ENCODE measurements around the gene EPS8L1. TPM values are rescaled to one million over a fixed set of nuclear protein-coding genes. Genes with fewer than 3 reads are reported as not detected.
"Not testable (repeated sequence)": the region's sequence is repeated elsewhere in the genome, so short reads cannot be mapped to it uniquely, and the experiment has no call there.

EPS8L1 gene
- total RNA-seq, 1 donor from 2014 or later = 180 TPM

GRCh38 chr19:55050749-55051532 is 24.7 kb upstream of the EPS8L1 start:
- peaks cover 0 to 53% of the 10 kb centered on the region in 2 donors for H3K36me3 ChIP-seq
- no peak overlapping the region for H3K27ac ChIP-seq
- H3K4me1 ChIP-seq = no peaks in the 10 kb centered on the region
- H3K4me3 ChIP-seq = no peak overlapping the region
- DNase-seq (ENCODE audit: extremely low spot score in 2 of 2) = no peak
- no peaks in the 10 kb centered on the region for H3K9me3 ChIP-seq
- intact Hi-C loops (cut with DNase I) = no loop called here
- H3K27me3 ChIP-seq = no peaks in the 10 kb centered on the region
- TF ChIP-seq POLR2AphosphoS5 (IDR thresholded peaks at IDR 0.05; ENCODE audit: insufficient read depth in 1 of 2, low read depth in 1 of 2) (no peak), CTCF (IDR thresholded peaks at IDR 0.05) (no peak), POLR2A (IDR thresholded peaks at IDR 0.05) (no peak)

- H3K9me3 ChIP-seq = no peaks in the 10 kb centered on the region
Measured at GRCh38 chr19:55053735-55054134, 21.9 kb upstream of the EPS8L1 start.

GRCh38 chr19:55056827-55057226 is 18.8 kb upstream of the EPS8L1 start:
- Histone ChIP-seq H3K27me3 (no peaks in the 10 kb centered on the region), H3K9me3 (no peaks in the 10 kb centered on the region), H3K4me3 (no peak overlapping the region), H3K27ac (no peak overlapping the region), H3K36me3 (peaks cover 0 to 49% of the 10 kb centered on the region in 2 donors), H3K4me1 (peaks cover 2% of the 10 kb centered on the region)
- no peak for DNase-seq (ENCODE audit: extremely low spot score in 2 of 2)
- intact Hi-C loops (cut with DNase I) = no loop called here
- no peak for TF ChIP-seq CTCF (IDR thresholded peaks at IDR 0.05)

More at GRCh38 chr19:55053735-55054134, 21.9 kb upstream of the EPS8L1 start:
- no peaks in the 10 kb centered on the region for H3K27me3 ChIP-seq
- DNase-seq (ENCODE audit: extremely low spot score in 2 of 2) = no peak
- H3K4me1 ChIP-seq = no peaks in the 10 kb centered on the region
- intact Hi-C loops (cut with DNase I) = no loop called here
- peaks cover 0 to 54% of the 10 kb centered on the region in 2 donors for H3K36me3 ChIP-seq
- no peak overlapping the region for H3K27ac ChIP-seq
- H3K4me3 ChIP-seq = no peak overlapping the region
- TF ChIP-seq CTCF (IDR thresholded peaks at IDR 0.05) (no peak), POLR2AphosphoS5 (IDR thresholded peaks at IDR 0.05; ENCODE audit: insufficient read depth in 1 of 2, low read depth in 1 of 2) (no peak), POLR2A (IDR thresholded peaks at IDR 0.05) (no peak)

- intact Hi-C loops (cut with DNase I) = no loop called here
- Histone ChIP-seq H3K4me1 (peaks cover 12% of the 10 kb centered on the region), H3K9me3 (no peaks in the 10 kb centered on the region), H3K4me3 (no peak overlapping the region), H3K27me3 (no peaks in the 10 kb centered on the region), H3K27ac (no peak overlapping the region), H3K36me3 (peaks cover 0 to 48% of the 10 kb centered on the region in 2 donors)
- TF ChIP-seq POLR2A (IDR thresholded peaks at IDR 0.05) (no peak), CTCF (IDR thresholded peaks at IDR 0.05) (no peak), POLR2AphosphoS5 (IDR thresholded peaks at IDR 0.05; ENCODE audit: insufficient read depth in 1 of 2, low read depth in 1 of 2) (no peak)
- no peak for DNase-seq (ENCODE audit: extremely low spot score in 2 of 2)
Measured at GRCh38 chr19:55058781-55059610, 16.7 kb upstream of the EPS8L1 start.

- H3K4me3 ChIP-seq; H3K9me3 ChIP-seq; H3K27me3 ChIP-seq; DNase-seq (ENCODE audit: extremely low spot score in 2 of 2); H3K27ac ChIP-seq; intact Hi-C loops (cut with DNase I): not testable (repeated sequence)
- Histone ChIP-seq H3K4me1 (peaks cover 12% of the 10 kb centered on the region), H3K36me3 (peaks cover 0 to 36% of the 10 kb centered on the region in 2 donors)
Measured at GRCh38 chr19:55060287-55060686, 15.4 kb upstream of the EPS8L1 start.
